ENCODE measurements around the gene SYT5. TPM values are rescaled to one million over a fixed set of nuclear protein-coding genes. Genes with fewer than 3 reads are reported as not detected.

The SYT5 gene
- total and polyA plus RNA-seq, 2 donors (not counting 1 experiment from before 2014, with no cell fraction given), result 0.27 to 0.94 TPM

DNA sequence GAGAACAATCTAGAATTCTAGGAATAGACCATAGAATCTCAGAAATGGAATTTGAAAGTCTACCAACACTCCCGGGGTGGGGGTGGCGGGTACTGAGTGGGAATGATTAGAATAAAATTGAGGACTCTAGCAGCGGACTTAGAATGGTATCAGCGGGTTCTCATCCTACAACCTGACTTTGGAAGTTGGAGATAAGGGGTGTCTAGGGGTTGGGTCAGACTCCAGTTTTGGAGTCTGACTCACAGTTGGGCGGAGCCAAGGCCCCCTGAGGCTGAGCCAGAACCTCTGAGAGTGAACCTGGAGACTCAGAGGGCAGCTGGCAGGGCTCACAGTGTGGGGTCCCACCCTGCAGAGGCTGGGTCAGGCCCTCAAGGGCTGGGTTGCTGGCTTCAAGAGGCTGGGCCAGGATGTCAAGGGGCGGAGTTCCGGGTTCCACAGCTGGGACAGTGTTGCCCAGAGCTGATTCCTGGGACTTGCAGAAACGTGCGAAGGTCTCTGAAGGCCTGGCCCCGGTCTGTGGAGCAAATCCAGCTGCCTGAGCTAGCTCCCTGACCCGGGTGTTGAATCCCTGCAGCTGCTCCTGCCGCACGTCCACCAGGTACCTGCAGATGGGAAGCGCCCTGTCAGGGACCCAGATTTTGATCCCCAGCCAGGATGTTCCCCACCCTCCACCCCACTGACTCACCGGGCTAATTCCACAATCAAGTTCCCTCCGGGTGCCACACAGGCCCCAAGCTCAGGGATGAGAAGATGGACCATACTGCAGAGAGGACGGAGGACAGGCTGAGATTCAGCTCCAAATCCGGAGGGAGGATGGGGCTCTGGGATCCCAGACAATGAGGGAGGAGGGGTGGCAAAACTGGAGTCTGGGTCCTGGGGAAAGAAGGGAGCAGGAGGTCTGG lies 21.0 kb downstream of the SYT5 start:
- H3K9me3 Mint-ChIP-seq (ENCODE audit: insufficient read depth), result no peaks in the 10 kb centered on the region
- H3K27me3 Mint-ChIP-seq, result peaks cover 52% of the 10 kb centered on the region
- H3K79me2 ChIP-seq (ENCODE audit: control insufficient read depth, insufficient read depth, low read length), result no peaks in the 10 kb centered on the region
- H3K4me3 ChIP-seq (ENCODE audit: control extremely low read depth in 1 of 5, extremely low read depth in 1 of 5, insufficient read depth in 1 of 5, low read depth in 2 of 5, low read length in 4 of 5), result no peak overlapping the region
- no peaks in the 10 kb centered on the region for H3K36me3 ChIP-seq (replicated peaks in 1 of 2; ENCODE audit: control extremely low read depth in 1 of 2, control insufficient read depth in 1 of 2, extremely low read depth in 1 of 2, insufficient read depth in 2 of 2, low read length in 1 of 2)
- H2AFZ ChIP-seq (ENCODE audit: insufficient read depth, low read depth, low read length, poor library complexity, severe bottlenecking), result no peak overlapping the region
- H3K27me3 ChIP-seq (replicated peaks in 1 of 4; ENCODE audit: control extremely low read depth in 1 of 4, control insufficient read depth in 3 of 4, insufficient read depth in 4 of 4, low read length in 3 of 4), result peaks cover 0 to 73% (median 25%) of the 10 kb centered on the region in 4 experiments
- POLR2A ChIA-PET, result no interaction called here
- ATAC-seq (ENCODE audit: low read depth) (no peak), DNase-seq (no peak)
- CTCF ChIA-PET, result interaction anchor here (0.7 to 2.3 kb wide), 5 partner anchors 18 to 484 kb away, joined by 3 to 18 read pairs (median 3); no protein-coding TSS in a partner anchor
- H3K4me1 Mint-ChIP-seq, result peaks cover 14% of the 10 kb centered on the region
- TF ChIP-seq EZH2 (IDR thresholded peaks at IDR 0.05; ENCODE audit: borderline replicate concordance, insufficient read depth, low read depth, low read length, poor library complexity, severe bottlenecking), result no peak
- TF ChIP-seq, protein P1, sequence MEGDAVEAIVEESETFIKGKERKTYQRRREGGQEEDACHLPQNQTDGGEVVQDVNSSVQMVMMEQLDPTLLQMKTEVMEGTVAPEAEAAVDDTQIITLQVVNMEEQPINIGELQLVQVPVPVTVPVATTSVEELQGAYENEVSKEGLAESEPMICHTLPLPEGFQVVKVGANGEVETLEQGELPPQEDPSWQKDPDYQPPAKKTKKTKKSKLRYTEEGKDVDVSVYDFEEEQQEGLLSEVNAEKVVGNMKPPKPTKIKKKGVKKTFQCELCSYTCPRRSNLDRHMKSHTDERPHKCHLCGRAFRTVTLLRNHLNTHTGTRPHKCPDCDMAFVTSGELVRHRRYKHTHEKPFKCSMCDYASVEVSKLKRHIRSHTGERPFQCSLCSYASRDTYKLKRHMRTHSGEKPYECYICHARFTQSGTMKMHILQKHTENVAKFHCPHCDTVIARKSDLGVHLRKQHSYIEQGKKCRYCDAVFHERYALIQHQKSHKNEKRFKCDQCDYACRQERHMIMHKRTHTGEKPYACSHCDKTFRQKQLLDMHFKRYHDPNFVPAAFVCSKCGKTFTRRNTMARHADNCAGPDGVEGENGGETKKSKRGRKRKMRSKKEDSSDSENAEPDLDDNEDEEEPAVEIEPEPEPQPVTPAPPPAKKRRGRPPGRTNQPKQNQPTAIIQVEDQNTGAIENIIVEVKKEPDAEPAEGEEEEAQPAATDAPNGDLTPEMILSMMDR (IDR thresholded peaks at IDR 0.05), result no peak
- no peaks in the 10 kb centered on the region for H4K20me1 ChIP-seq (ENCODE audit: control insufficient read depth, insufficient read depth, low read length, poor library complexity, severe bottlenecking)
- no peak overlapping the region for H3K4me2 ChIP-seq (replicated peaks; ENCODE audit: low read depth, low read length, poor library complexity, severe bottlenecking)
- WGBS (ENCODE audit: insufficient coverage), result 85% methylated on average over 15 of the region's 18 CpGs
- peaks cover 14 to 19% of the 10 kb centered on the region in 2 donors for H3K4me1 ChIP-seq (ENCODE audit: control insufficient read depth in 2 of 2, insufficient read depth in 2 of 2, low read length in 2 of 2)
- no peak overlapping the region for H3K9ac ChIP-seq (ENCODE audit: low read length)
- intact Hi-C loops (cut with micrococcal nuclease), result no loop called here
- peaks cover 0 to 43% (median 4%) of the 10 kb centered on the region in 3 donors for H3K9me3 ChIP-seq (ENCODE audit: control extremely low read depth in 1 of 3, control insufficient read depth in 2 of 3, insufficient read depth in 1 of 3, low read length in 2 of 3)
- no peak overlapping the region for H3K27ac ChIP-seq (ENCODE audit: low read length in 2 of 2)
- no peak overlapping the region for H3K4me3 Mint-ChIP-seq
- no peak overlapping the region for H3K27ac Mint-ChIP-seq

DNA sequence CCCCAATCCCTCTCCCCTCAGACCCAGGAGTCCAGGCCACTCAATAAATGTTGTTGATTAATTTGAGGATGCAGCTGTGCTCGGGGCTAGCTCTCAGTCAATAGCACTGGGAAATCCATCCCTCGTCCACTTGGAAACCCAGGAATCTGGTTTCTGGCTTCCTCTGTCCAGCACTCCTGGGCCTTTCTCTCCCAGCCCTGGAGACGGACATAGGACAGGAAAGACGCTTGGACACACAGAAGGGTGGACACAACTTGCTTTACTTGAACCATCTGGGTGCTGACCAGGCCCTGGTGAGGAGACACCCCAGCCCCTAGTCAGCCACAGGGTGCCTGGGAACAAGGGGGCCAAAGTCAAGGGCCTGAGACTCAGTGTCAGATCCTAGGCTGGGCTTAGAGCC lies 21.7 kb downstream of the SYT5 start:
- DNase-seq, result no peak
- Histone ChIP-seq H3K4me1 (ENCODE audit: control insufficient read depth in 2 of 2, insufficient read depth in 2 of 2, low read length in 2 of 2) (peaks cover 14 to 19% of the 10 kb centered on the region in 2 donors), H4K20me1 (ENCODE audit: control insufficient read depth, insufficient read depth, low read length, poor library complexity, severe bottlenecking) (no peaks in the 10 kb centered on the region), H3K4me3 (ENCODE audit: control extremely low read depth in 1 of 5, extremely low read depth in 1 of 5, insufficient read depth in 1 of 5, low read depth in 2 of 5, low read length in 4 of 5) (no peak overlapping the region), H2AFZ (ENCODE audit: insufficient read depth, low read depth, low read length, poor library complexity, severe bottlenecking) (no peak overlapping the region), H3K79me2 (ENCODE audit: control insufficient read depth, insufficient read depth, low read length) (no peaks in the 10 kb centered on the region), H3K9ac (ENCODE audit: low read length) (no peak overlapping the region), H3K9me3 (ENCODE audit: control extremely low read depth in 1 of 3, control insufficient read depth in 2 of 3, insufficient read depth in 1 of 3, low read length in 2 of 3) (peaks cover 0 to 50% (median 4%) of the 10 kb centered on the region in 3 donors), H3K27me3 (replicated peaks in 1 of 4; ENCODE audit: control extremely low read depth in 1 of 4, control insufficient read depth in 3 of 4, insufficient read depth in 4 of 4, low read length in 3 of 4) (peaks cover 0 to 71% (median 25%) of the 10 kb centered on the region in 4 experiments), H3K36me3 (replicated peaks in 1 of 2; ENCODE audit: control extremely low read depth in 1 of 2, control insufficient read depth in 1 of 2, extremely low read depth in 1 of 2, insufficient read depth in 2 of 2, low read length in 1 of 2) (no peaks in the 10 kb centered on the region), H3K27ac (ENCODE audit: low read length in 2 of 2) (no peak overlapping the region), H3K4me2 (replicated peaks; ENCODE audit: low read depth, low read length, poor library complexity, severe bottlenecking) (no peak overlapping the region)
- TF ChIP-seq, protein P1 (IDR thresholded peaks at IDR 0.05), result no peak
- TF ChIP-seq EZH2 (IDR thresholded peaks at IDR 0.05; ENCODE audit: borderline replicate concordance, insufficient read depth, low read depth, low read length, poor library complexity, severe bottlenecking), result no peak
- no peak overlapping the region for H3K27ac Mint-ChIP-seq
- 79% methylated on average over 4 of the region's 4 CpGs for WGBS (ENCODE audit: insufficient coverage)
- intact Hi-C loops (cut with micrococcal nuclease), result no loop called here
- H3K27me3 Mint-ChIP-seq, result peaks cover 46% of the 10 kb centered on the region
- H3K4me3 Mint-ChIP-seq, result no peak overlapping the region
- no peaks in the 10 kb centered on the region for H3K9me3 Mint-ChIP-seq (ENCODE audit: insufficient read depth)
- peaks cover 17% of the 10 kb centered on the region for H3K4me1 Mint-ChIP-seq
- ChIA-PET CTCF (interaction anchor here (1.5 kb wide), 1 partner anchor 17 kb away, joined by 5 read pairs; no protein-coding TSS in a partner anchor), POLR2A (no interaction called here)
- no peak for ATAC-seq (ENCODE audit: low read depth)

All from B cell (primary cell).